ENCODE results near the gene ZCCHC2.

GRCh38 chr18:62576271-62576670 lies 53.4 kb downstream of the ZCCHC2 start:
- TF ChIP-seq POLR2A (IDR thresholded peaks at IDR 0.05) = no peak
- TF ChIP-seq CTCF (IDR thresholded peaks at IDR 0.05) = no peak

All from esophagus squamous epithelium (tissue), 4 donors.